HG03354 (cell line): Measurements from ENCODE around the gene PTPRQ.

Source experiments
- ATAC-seq: cut with Tn5 transposase; IDR thresholded peaks from one replicate; pipeline ENCODE4 v1.9.1; 2021; ENCODE audit warnings: mild to moderate bottlenecking; ENCODE audit not compliant: unreplicated experiment, poor library complexity, severe bottlenecking

The PTPRQ gene

DNA sequence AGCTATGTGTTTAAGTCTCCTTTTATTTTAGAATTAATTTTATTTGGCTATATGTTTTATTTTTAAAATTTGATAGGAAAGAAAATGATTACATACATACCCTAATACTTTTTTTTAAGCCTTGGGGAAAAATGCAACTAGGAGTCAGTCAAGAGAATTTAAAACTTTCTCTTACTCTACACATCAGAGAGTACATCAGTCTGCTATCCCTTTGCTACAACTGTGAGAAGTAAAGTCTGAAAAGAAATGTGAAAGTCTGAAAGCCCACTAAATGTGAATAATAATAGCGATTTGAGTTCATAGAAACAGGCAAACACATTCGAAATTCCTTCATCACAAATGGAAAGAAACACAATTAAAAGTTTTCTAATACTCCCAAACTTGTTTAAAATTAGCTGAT, 95.0 kb downstream of the PTPRQ start:
- no peak for ATAC-seq

GRCh38 chr12:80549298-80549697, 105.3 kb downstream of the PTPRQ start:
- ATAC-seq = no peak

DNA sequence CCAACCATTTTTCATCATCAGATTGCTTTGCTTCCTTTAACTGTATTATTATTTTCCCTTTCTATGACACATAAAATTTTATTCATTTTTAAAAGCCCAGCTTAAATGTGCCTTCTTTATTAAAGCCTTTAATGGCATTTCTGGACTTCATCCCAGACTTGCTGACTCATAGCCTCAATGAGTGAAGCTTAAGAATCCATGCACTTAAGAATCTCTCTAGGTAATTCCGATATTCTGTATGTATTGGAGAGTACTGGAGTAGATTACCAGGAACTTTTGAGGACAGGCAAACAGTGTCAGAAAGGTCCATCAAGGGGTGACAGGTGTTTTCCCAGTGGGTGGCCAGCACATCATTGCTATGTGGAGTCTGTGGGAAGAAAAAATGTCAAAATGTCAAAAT, 107.9 kb downstream of the PTPRQ start:
- no peak for ATAC-seq

- ATAC-seq = no peak
Observed at GRCh38 chr12:80553316-80553715, 109.3 kb downstream of the PTPRQ start.

DNA sequence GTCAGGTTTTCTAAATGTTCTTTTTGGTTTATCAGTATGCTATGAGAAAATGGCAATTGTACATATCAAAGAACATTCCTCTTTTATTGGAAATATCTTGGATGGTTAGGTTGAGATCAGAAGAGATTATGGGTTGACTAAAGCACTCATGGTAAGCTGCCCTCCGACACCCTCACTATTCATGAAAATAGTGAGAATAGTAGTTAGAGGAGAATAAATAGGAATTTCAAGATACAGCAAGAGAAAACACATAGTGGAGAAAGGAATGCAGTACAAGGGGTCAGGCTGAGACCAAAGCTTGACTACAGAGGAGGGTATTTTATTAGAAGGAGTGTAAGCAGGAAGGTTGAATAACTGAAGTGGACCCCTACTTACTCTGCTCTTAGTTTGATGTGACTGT, 112.5 kb downstream of the PTPRQ start:
- ATAC-seq = no peak

GRCh38 chr12:80559766-80560165, 115.7 kb downstream of the PTPRQ start:
- no peak for ATAC-seq

DNA sequence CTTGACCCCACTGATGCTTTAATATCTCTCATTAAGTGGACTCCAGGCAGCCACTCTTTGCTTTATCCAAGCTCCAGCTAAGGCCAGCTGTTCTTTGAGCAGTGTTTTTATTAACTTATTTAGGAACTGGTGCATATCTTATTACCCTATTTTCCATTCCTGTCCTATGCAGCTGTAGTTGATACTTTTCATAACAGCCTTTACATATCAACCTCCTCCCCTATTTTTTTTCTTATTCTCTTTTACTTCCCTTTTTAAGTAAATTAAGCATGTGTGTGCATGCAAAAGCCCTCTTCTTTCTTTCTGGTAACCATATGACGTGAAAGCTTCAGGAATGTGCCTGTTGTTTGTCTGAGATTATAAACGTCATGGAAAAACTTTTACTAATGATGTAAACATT, 121.2 kb downstream of the PTPRQ start:
- no peak for ATAC-seq

- no peak for ATAC-seq
Observed at GRCh38 chr12:80567401-80567800, 123.4 kb downstream of the PTPRQ start.

DNA sequence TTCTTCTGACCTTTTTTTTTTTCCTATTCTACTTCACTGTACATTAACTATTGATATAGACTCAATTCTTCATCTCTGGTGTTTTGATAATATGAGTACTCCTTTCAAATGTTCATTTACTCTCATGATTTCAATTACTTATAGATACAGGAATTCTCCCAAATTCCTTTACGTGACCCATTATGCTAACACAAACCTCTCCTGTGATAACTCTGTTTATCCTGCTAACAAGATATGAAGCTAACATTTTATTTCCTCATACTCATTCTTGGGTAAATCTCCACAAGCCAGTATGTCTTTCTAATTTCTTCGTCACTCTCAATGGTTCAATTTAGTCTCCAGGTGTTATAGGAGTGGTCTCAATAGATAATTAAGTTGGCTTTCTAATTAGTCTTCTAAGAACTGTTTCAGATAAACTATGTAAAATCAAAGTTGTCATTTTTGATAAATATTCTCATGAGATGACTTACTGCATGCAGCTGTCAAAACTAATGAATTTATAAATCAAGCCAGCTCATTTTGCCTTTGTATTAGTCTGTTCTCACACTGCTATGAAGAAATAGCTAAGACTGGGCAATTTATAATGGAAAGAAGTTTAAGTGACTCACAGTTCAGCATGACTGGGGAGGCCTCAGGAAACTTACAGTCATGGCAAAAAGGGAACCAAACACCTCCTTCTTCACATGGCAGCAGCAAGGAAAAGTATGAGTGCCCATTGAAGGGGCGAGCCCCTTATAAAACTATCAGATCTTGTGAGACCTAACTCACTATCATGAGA, 132.8 kb downstream of the PTPRQ start:
- ATAC-seq = no peak

- no peak for ATAC-seq
Observed at GRCh38 chr12:80580254-80580653, 136.2 kb downstream of the PTPRQ start.

DNA sequence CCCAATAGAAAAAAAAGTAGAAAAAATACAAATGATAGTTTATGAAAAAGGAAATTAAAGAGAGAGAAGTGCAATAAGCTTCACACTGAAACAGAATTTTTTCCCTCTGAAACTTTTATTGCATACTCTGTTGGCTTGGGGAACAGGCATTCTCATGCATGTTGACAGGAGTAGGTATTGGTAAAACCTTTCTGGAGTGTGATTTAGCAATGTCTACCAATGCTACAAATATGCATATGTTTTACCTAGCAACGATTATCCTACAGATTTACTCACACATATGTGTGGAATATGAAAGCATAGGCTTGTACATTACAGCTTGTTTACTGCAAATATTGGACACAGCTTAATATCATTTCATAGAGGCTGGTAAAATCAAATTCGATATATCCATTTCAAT, 137.7 kb downstream of the PTPRQ start:
- no peak for ATAC-seq

DNA sequence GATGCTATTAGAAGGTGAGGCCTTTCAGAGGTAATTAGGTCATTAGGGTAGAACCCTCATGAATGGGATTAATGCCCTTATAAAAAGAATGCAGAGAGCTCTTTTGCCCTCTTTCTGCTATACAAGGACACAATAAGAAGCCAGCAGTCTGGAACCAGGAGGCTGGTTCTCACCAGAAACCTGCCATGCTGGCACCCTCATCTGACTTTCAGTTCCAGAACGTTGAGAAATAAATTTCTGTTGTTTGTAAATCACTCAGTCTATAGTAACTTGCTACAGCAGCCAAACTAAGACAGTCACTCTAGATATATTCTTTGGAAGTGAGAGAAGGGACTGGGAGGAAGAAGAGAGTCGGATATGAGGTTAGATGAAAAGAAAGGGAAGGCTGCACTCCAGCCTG, 138.4 kb downstream of the PTPRQ start:
- ATAC-seq = no peak

DNA sequence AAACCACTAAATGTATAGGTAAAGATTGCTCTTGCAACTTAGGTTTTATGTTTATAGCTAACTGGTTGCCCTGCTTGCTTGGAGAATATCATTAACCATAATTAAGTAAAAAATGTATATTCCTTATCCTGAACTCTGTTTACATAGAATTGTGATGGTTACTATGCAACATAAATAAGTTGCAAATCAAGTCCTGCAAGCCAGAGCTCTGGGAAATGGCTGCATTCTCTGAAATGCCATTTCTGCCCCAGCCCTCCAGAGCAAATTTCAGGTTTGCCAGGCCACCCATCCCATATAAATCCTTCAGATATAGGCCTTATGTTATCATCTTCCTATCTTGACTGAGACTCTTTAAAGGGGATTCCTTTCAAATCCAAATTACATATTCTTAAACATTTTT, 145.0 kb downstream of the PTPRQ start:
- no peak for ATAC-seq

GRCh38 chr12:80590085-80590484, 146.1 kb downstream of the PTPRQ start:
- ATAC-seq = no peak

- no peak for ATAC-seq
Observed at GRCh38 chr12:80593766-80594165, 149.7 kb downstream of the PTPRQ start.

DNA sequence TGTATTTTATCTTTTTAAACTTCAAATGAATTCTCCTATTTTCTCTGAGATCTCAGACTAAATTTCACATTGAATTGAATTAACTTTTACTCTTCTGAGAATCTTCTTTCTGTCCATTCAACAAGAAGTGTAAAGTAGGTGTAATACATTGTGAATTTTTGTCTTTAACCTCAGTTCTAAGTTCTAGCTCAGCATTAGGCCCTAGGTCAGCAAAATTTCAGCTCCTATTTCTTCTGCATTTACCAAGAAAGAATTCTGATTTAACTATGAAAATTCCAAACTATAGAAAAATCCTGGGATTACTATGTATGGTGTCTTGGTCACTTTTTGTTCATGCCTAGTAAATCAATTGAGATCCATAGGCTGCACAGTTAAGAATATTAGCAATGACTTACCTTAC, 152.5 kb downstream of the PTPRQ start:
- ATAC-seq = no peak

DNA sequence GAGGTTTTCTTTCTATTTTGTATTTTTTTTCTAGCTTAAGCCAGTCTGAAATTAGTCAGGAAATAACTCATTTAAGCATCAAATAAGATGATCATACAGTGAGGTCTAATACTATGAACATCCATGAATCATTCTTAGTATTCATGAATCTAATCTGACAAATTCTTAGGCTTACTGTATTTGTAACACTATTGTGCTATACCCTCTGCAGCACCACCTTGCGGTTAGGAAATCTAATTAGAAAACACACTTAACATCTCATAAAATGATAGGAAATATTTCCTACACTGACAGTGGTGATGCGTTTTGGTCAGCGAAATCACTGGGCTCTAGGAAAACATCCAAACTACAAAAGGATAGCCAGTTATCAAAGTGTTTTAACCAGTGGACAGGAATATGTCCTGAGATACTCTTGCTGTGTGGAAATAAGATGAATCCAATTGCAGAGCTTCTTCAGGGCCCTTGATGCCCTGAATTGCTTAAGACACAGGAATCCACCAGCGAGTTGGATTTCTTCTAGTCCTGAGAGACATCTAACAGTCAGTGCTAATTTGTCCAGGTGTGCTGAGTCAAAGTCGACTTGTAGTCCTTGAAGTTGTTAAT, 154.1 kb downstream of the PTPRQ start:
- no peak for ATAC-seq

DNA sequence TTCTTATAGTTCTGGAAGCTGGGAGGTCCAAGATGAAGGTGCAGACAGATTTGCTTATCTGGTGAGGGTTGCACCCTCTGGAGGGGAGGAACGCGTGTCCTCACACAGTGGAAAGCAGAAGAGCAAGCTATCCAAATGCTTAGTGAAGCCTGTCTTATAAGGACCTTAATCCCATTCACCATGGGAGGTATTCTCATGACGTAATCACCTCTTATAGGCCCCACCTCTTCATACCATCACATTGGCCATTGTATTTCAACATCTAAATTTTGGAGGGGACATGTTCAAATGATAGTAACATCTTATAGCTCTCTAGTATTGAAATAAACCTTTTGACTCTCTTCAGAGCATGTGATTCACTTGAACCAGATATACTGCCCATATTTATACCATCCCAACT, 158.4 kb downstream of the PTPRQ start:
- ATAC-seq = no peak

DNA sequence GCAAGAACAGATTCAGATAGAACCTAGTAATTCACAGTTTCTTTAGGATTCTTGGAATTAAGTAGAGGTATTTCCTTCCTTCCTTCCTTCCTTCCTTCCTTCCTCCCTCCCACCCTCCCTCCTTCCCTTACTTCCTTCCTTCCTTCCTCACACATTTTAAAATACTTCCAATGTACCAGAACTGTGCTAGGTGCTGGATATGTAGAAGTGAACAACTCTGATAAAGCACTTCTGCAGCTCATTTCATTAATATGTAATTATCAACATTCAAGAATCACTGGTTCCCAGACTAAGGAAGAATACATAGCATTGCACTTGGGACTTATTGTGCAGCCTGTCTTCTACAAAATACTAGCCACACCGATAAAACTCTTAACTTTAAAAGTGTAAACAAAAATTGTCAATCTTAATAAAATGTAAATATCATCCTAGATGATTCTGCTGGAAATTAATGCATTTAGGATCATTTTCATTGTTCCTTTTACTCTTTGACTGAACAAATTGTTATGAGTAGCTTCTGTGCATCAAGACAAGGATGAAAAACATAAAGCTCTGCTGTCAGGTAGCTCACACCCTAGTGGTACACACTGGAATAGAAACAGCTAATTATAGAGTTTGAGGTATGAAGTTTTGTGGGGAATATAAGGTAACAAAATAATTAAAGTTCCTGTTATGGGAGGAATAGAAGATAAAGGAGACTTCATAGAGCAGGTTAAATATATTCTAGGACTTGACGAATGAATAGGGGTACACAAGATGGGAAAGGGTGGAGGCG, 163.5 kb downstream of the PTPRQ start:
- ATAC-seq = no peak

- ATAC-seq = no peak
Observed at GRCh38 chr12:80617733-80618132, 173.7 kb downstream of the PTPRQ start.

DNA sequence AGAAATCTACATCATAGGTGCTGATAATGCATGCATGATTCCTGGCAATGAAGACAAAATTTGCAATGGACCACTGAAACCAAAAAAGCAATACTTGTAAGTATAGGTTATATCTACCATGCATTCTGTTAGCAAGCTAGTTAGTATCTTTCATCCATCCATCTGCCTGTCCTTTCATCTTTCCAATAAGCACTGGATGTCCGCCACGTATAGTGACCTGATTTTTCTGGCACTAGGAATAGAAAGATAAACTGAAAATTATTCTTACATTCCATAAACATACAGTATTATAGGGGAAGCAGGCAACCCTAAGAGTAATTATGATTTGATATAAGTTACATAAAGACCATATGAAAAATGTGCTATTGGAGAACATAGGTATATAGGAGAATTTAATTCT, 176.2 kb downstream of the PTPRQ start:
- ATAC-seq = no peak
